Nephron (organoid): ENCODE measurements around the gene STARD5.

Experiments used
- H3K27ac Mint-ChIP-seq, 3 experiments: 2 replicates each; pipeline ENCODE4 v1.8.0; 2020; ENCODE audit warnings: mixed read lengths in 3 of 3, mild to moderate bottlenecking in 2 of 3, moderate library complexity in 1 of 3
- H3K27me3 Mint-ChIP-seq: 2 replicates; pipeline ENCODE4 v1.8.0; 2021; ENCODE audit warnings: low read depth, mild to moderate bottlenecking, moderate library complexity, mixed read lengths
- H3K36me3 Mint-ChIP-seq: 2 replicates; pipeline ENCODE4 v1.8.0; 2020; ENCODE audit warnings: low read depth, mixed read lengths
- H3K4me1 Mint-ChIP-seq: 2 replicates; pipeline ENCODE4 v1.8.0; 2020; ENCODE audit warnings: mixed read lengths
- H3K4me3 Mint-ChIP-seq, 3 experiments: 2 replicates each; pipeline ENCODE4 v1.8.0; 2020; ENCODE audit warnings: mild to moderate bottlenecking in 3 of 3, mixed read lengths in 3 of 3, moderate library complexity in 2 of 3
- H3K9me3 Mint-ChIP-seq: 2 replicates; pipeline ENCODE4 v1.8.0; 2020; ENCODE audit warnings: mixed read lengths
- CTCF ChIP-seq, 3 experiments: fragments of 200-600 bp; sonication (generic); IDR thresholded peaks; one replicate each; pipeline ENCODE4 v1.5.0; 2021; ENCODE audit warnings: antibody characterized with exemption in 3 of 3; ENCODE audit not compliant: unreplicated experiment in 3 of 3

Gene STARD5

DNA sequence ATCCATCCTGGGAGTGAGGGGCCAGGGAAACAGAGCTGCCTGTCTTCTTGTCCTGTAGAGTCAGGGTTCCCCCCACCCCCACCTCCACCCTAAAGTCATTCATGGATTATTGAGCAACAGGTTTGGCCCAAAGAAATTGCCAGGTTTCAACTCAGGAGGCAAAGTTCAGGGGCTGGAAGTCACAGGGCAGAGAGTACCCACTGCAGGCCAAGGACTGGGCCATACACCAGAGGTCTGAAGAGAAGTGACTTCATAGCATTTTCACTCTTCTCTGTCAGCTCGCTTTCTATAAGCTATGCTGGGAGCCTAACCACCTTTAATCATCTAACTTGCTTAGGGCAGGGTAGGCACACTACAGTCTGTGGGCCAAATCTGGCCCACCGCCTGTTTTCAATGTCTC, 50.1 kb downstream of the STARD5 start:
- Mint-ChIP-seq H3K27me3 (peaks cover 13% of the 10 kb centered on the region), H3K36me3 (peaks cover 4% of the 10 kb centered on the region), H3K4me1 (no peaks in the 10 kb centered on the region), H3K27ac (no peak overlapping the region), H3K9me3 (peaks cover 16% of the 10 kb centered on the region), H3K4me3 (no peak overlapping the region)
- TF ChIP-seq CTCF (IDR thresholded peaks at IDR 0.05; ENCODE audit: unreplicated experiment in 3 of 3), result no peak

GRCh38 chr15:81273200-81273599, 50.7 kb downstream of the STARD5 start:
- H3K9me3 Mint-ChIP-seq, result peaks cover 14% of the 10 kb centered on the region
- no peaks in the 10 kb centered on the region for H3K4me1 Mint-ChIP-seq
- H3K27ac Mint-ChIP-seq, result no peak overlapping the region
- H3K36me3 Mint-ChIP-seq, result peaks cover 4% of the 10 kb centered on the region
- TF ChIP-seq CTCF (IDR thresholded peaks at IDR 0.05; ENCODE audit: unreplicated experiment in 3 of 3), result no peak
- H3K27me3 Mint-ChIP-seq, result peaks cover 13% of the 10 kb centered on the region
- no peak overlapping the region for H3K4me3 Mint-ChIP-seq

DNA sequence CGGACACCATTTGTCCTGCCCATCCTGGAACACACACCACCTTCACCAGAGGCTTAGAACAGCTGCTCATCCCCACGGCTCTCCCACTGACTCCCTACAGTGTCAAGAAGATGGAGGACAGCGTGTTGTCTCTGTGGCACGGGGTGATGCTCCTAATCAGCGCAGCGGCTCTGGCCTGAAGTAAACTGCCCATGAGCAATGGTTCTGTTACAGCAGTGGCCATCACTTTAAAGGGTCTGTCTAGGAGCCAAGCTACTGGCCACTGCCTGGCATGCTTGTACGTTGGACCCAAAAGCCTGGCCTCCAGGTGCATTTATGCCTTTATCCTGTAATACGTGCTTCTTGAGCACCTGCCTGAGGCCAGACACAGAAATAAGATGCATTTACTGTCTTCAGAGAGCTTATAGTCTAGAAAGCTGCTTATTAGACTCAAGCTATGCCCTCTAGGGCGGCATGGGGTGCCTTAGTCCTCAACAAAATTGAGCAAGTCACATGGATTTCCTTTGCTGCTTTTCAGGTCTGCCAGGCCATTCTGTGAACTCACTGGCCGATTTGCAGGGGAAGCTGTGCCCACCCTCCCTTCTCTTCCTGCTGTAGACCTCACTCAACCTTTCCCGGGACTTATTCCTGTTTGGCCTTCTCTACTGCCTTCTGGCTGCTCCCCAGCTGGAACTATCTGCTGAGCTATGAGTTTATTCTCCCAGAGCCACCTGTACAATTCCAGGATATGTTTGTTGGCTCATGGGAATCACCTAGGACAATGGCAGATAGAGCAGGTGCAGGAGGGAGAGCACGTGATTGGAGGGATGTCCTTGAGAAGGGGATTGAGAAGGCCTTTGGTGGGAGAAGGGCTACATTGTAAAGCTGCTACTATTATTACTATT, 51.9 kb downstream of the STARD5 start:
- no peak overlapping the region for H3K27ac Mint-ChIP-seq
- H3K27me3 Mint-ChIP-seq, result peaks cover 15% of the 10 kb centered on the region
- no peaks in the 10 kb centered on the region for H3K4me1 Mint-ChIP-seq
- H3K36me3 Mint-ChIP-seq, result peaks cover 2% of the 10 kb centered on the region
- H3K9me3 Mint-ChIP-seq, result peaks cover 7% of the 10 kb centered on the region
- no peak for TF ChIP-seq CTCF (IDR thresholded peaks at IDR 0.05; ENCODE audit: unreplicated experiment in 3 of 3)
- no peak overlapping the region for H3K4me3 Mint-ChIP-seq

DNA sequence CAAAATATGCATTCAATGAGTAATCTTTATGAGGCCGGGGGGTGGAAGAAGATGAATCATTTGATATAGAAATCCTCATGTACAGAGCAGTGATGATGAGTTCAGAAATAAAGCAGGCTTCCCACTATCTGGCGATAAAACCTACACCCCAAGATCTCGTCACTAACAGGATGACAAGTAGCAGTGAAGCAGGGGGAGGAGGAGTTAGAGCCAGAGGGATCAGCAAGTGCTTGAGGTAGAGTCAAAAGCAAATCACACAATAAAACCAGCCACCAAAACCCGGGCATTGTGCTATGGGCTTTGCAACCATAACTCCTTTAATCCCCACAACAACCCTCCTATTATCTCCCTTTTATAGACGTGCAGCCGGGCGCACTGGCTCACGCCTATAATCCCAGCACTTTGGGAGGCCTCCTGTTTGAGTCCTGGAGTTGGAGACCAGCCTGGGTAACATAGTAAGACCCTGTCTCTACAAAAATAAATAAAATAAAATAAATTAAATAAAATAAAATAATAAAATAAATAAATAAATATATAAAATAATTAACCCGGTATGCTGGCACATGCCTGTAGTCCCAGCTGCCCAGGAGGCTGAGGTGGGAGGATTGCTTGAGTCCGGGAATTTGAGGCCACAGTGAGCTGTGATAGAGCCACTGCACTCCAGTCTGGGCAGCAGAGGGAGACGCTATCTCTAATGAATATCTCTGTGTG, 53.0 kb downstream of the STARD5 start:
- H3K27ac Mint-ChIP-seq, result no peak overlapping the region
- no peak for TF ChIP-seq CTCF (IDR thresholded peaks at IDR 0.05; ENCODE audit: unreplicated experiment in 3 of 3)
- H3K36me3 Mint-ChIP-seq, result no peaks in the 10 kb centered on the region
- H3K4me1 Mint-ChIP-seq, result peaks cover 7% of the 10 kb centered on the region
- no peak overlapping the region for H3K4me3 Mint-ChIP-seq
- H3K27me3 Mint-ChIP-seq, result peaks cover 19% of the 10 kb centered on the region
- H3K9me3 Mint-ChIP-seq, result peaks cover 2% of the 10 kb centered on the region

- no peak for TF ChIP-seq CTCF (IDR thresholded peaks at IDR 0.05; ENCODE audit: unreplicated experiment in 3 of 3)
- peaks cover 13% of the 10 kb centered on the region for H3K4me1 Mint-ChIP-seq
- no peaks in the 10 kb centered on the region for H3K36me3 Mint-ChIP-seq
- peaks cover 22% of the 10 kb centered on the region for H3K27me3 Mint-ChIP-seq
- no peak overlapping the region for H3K4me3 Mint-ChIP-seq
- peaks cover 2% of the 10 kb centered on the region for H3K9me3 Mint-ChIP-seq
- H3K27ac Mint-ChIP-seq, result no peak overlapping the region
Measured at GRCh38 chr15:81270188-81270587, 53.8 kb downstream of the STARD5 start.
